H1 (cell line): Measurements from ENCODE around the gene CHFR. TPM values are rescaled to one million over a fixed set of nuclear protein-coding genes. Genes with fewer than 3 reads are reported as not detected.

Experiments
- CTCF ChIA-PET: fragments of 300-600 bp; sonication (Branson Sonifier 250); formaldehyde crosslinking; loops from one replicate; lab custom pipeline; 2021; ENCODE audit not compliant: partially characterized antibody; lab: Charles Lee
- POLR2A ChIA-PET: fragments of 300-600 bp; sonication (Branson Sonifier 250); formaldehyde crosslinking; loops from one replicate; lab custom pipeline; 2021; ENCODE audit warnings: inconsistent platforms; ENCODE audit not compliant: partially characterized antibody; lab: Charles Lee
- DNase-seq, 2 experiments: peaks; one replicate each; pipeline versions ENCODE4 v3.0.0 to v3.0.0-alpha.2; 2010 to 2022; ENCODE audit warnings: low spot score in 2 of 2, low read depth in 1 of 2, mixed read lengths in 1 of 2
- FAIRE-seq: peaks from 2 replicates; lab custom pipeline; 2011; peaks lifted over from hg19 to GRCh38; lab: Jason Lieb, UNC
- H2AFZ ChIP-seq: 2 replicates; pipeline ENCODE4 v1.8.1; 2012; ENCODE audit warnings: low read length, inconsistent platforms
- H2AK5ac ChIP-seq: 2 replicates; pipeline ENCODE4 v1.6.1; 2013; ENCODE audit warnings: low read depth, low read length
- H2BK120ac ChIP-seq: replicated peaks from 2 replicates; pipeline ENCODE3; 2013; ENCODE audit warnings: low read depth, low read length, inconsistent platforms
- H2BK12ac ChIP-seq: 2 replicates; pipeline ENCODE4 v1.6.1; 2013; ENCODE audit warnings: low read depth, low read length
- H2BK15ac ChIP-seq: 2 replicates; pipeline ENCODE4 v1.6.1; 2013; ENCODE audit warnings: low read length
- H2BK20ac ChIP-seq: 2 replicates; pipeline ENCODE4 v1.6.1; 2013; ENCODE audit warnings: low read length
- H2BK5ac ChIP-seq: 2 replicates; pipeline ENCODE4 v1.6.1; 2013; ENCODE audit warnings: low read depth, low read length
- H3K14ac ChIP-seq: 2 replicates; pipeline ENCODE4 v1.6.1; 2013; ENCODE audit warnings: inconsistent platforms; ENCODE audit not compliant: insufficient read length
- H3K18ac ChIP-seq: 2 replicates; pipeline ENCODE4 v1.6.1; 2013; ENCODE audit warnings: low read length; ENCODE audit errors: extremely low read depth
- H3K23ac ChIP-seq: 2 replicates; pipeline ENCODE4 v1.6.1; 2013; ENCODE audit warnings: inconsistent platforms; ENCODE audit not compliant: insufficient read length
- H3K23me2 ChIP-seq: 2 replicates; pipeline ENCODE4 v1.6.1; 2013; ENCODE audit warnings: low read depth, low read length
- H3K27ac ChIP-seq: 2 replicates; pipeline ENCODE4 v1.6.1; 2011; ENCODE audit warnings: low read depth, low read length, inconsistent platforms
- H3K27me3 ChIP-seq, 4 experiments: replicated peaks in 1 of 4; 1 replicate in 1 of 4; 2 replicates in 3 of 4; pipeline versions ENCODE4 v1.6.1 to v1.8.1; 2011 to 2013; ENCODE audit warnings: low read length in 3 of 4, mild to moderate bottlenecking in 3 of 4, inconsistent platforms in 2 of 4, mixed read lengths in 2 of 4, moderate library complexity in 1 of 4; ENCODE audit not compliant: control insufficient read depth in 3 of 4, insufficient read depth in 3 of 4; ENCODE audit errors: extremely low read depth in 1 of 4
- H3K36me3 ChIP-seq, 4 experiments: 2 replicates each; pipeline versions ENCODE4 v1.6.1 to v1.8.1; 2011 to 2013; ENCODE audit warnings: mild to moderate bottlenecking in 4 of 4, low read length in 3 of 4, moderate library complexity in 2 of 4, control low read depth in 1 of 4, inconsistent platforms in 1 of 4; ENCODE audit not compliant: insufficient read depth in 4 of 4, control insufficient read depth in 2 of 4
- H3K4ac ChIP-seq: replicated peaks from 2 replicates; pipeline ENCODE3; 2013; ENCODE audit warnings: low read length, low read depth, mixed read lengths, inconsistent platforms; ENCODE audit not compliant: insufficient read length
- H3K4me1 ChIP-seq, 4 experiments: replicated peaks in 1 of 4; 1 replicate in 1 of 4; 2 replicates in 3 of 4; pipeline versions ENCODE4 v1.6.1 to v1.8.1; 2011 to 2013; ENCODE audit warnings: low read length in 3 of 4, inconsistent platforms in 2 of 4, mixed read lengths in 1 of 4; ENCODE audit not compliant: insufficient read depth in 4 of 4, control insufficient read depth in 3 of 4
- H3K4me2 ChIP-seq, 2 experiments: 2 replicates each; pipeline versions ENCODE4 v1.6.1 to v1.8.1; 2011 to 2013; ENCODE audit warnings: low read depth in 2 of 2, low read length in 2 of 2, control low read depth in 1 of 2, inconsistent platforms in 1 of 2, mild to moderate bottlenecking in 1 of 2; ENCODE audit not compliant: insufficient read depth in 1 of 2
- H3K4me3 ChIP-seq, 4 experiments: fragments of 200-600, 300-600 bp in 1 of 4; sonication (generic), shearing (Covaris generic), sonication (Bioruptor Twin) in 1 of 4; 2 replicates each; pipeline versions ENCODE4 v1.5.1 to v1.8.1; 2011 to 2016; ENCODE audit warnings: low read length in 4 of 4, low read depth in 3 of 4, control low read depth in 2 of 4, inconsistent platforms in 2 of 4, mild to moderate bottlenecking in 2 of 4, mixed read lengths in 1 of 4, moderate library complexity in 1 of 4; ENCODE audit not compliant: insufficient read depth in 2 of 4; ENCODE audit errors: extremely low read depth in 1 of 4
- H3K56ac ChIP-seq: replicated peaks from 2 replicates; pipeline ENCODE3; 2013; ENCODE audit warnings: low read depth, mild to moderate bottlenecking, mixed read lengths, low read length, inconsistent platforms; ENCODE audit not compliant: insufficient read length
- H3K79me1 ChIP-seq: 2 replicates; pipeline ENCODE4 v1.6.1; 2013; ENCODE audit warnings: low read depth, low read length, control low read depth
- H3K79me2 ChIP-seq, 2 experiments: 2 replicates each; pipeline versions ENCODE4 v1.6.1 to v1.8.1; 2012 to 2013; ENCODE audit warnings: low read length in 2 of 2, mild to moderate bottlenecking in 2 of 2, inconsistent platforms in 1 of 2; ENCODE audit not compliant: insufficient read depth in 2 of 2, control insufficient read depth in 1 of 2
- H3K9ac ChIP-seq, 4 experiments: replicated peaks in 1 of 4; 1 replicate in 1 of 4; 2 replicates in 3 of 4; pipeline versions ENCODE4 v1.6.1 to v1.8.1; 2011 to 2013; ENCODE audit warnings: low read depth in 3 of 4, low read length in 3 of 4, control low read depth in 2 of 4, mild to moderate bottlenecking in 2 of 4, moderate library complexity in 2 of 4, inconsistent platforms in 1 of 4; ENCODE audit errors: extremely low read depth in 1 of 4
- H3K9me3 ChIP-seq, 2 experiments: 2 replicates each; pipeline versions ENCODE4 v1.6.1 to v1.8.1; 2012 to 2013; ENCODE audit warnings: mild to moderate bottlenecking in 2 of 2, moderate library complexity in 2 of 2, control low read depth in 1 of 2, inconsistent platforms in 1 of 2, low read depth in 1 of 2, low read length in 1 of 2, mixed read lengths in 1 of 2; ENCODE audit not compliant: insufficient read depth in 2 of 2
- H4K20me1 ChIP-seq, 2 experiments: replicated peaks in 1 of 2; 2 replicates each; pipeline versions ENCODE3 to v1.8.1; 2011 to 2013; ENCODE audit warnings: inconsistent platforms in 2 of 2, low read length in 2 of 2, mild to moderate bottlenecking in 1 of 2; ENCODE audit not compliant: insufficient read depth in 2 of 2, control insufficient read depth in 1 of 2
- H4K5ac ChIP-seq: 2 replicates; pipeline ENCODE4 v1.6.1; 2013; ENCODE audit warnings: low read length, low read depth, mixed read lengths, inconsistent platforms; ENCODE audit not compliant: insufficient read length
- H4K8ac ChIP-seq: 2 replicates; pipeline ENCODE4 v1.8.0; 2013; ENCODE audit warnings: mild to moderate bottlenecking, moderate library complexity, low read length, inconsistent platforms; ENCODE audit not compliant: insufficient read depth; ENCODE audit errors: extremely low read depth
- H4K91ac ChIP-seq: replicated peaks from 2 replicates; pipeline ENCODE3; 2013; ENCODE audit warnings: low read length, mixed read lengths, inconsistent platforms; ENCODE audit not compliant: insufficient read length
- KDM1A ChIP-seq: fragments of 200-600, 300-600 bp; sonication (generic); IDR thresholded peaks from 2 replicates; pipeline ENCODE4 v1.7.1; 2016; ENCODE audit warnings: mild to moderate bottlenecking, low read length, borderline replicate concordance
- WGBS, 2 experiments: shearing (Covaris generic) in 1 of 2; methylation state at CpG; one replicate each; pipeline versions ENCODE4 v1.1.6 to v1.1.7; 2013 to 2015; ENCODE audit warnings: low lambda C conversion rate in 2 of 2, mixed read lengths in 2 of 2, inconsistent platforms in 1 of 2, low coverage in 1 of 2, missing lambda C conversion rate in 1 of 2; ENCODE audit not compliant: insufficient replicate concordance in 2 of 2, insufficient coverage in 1 of 2, insufficient read length in 1 of 2; ENCODE audit errors: extremely low coverage in 1 of 2, missing lambda C conversion rate in 1 of 2; 5-methylcytosine and 5-hydroxymethylcytosine counted together
- polyA plus RNA-seq, 7 experiments: library from polyadenylated mRNA; depleted of rRNA in 3 of 7; stranded (reverse) in 5 of 7; unstranded in 2 of 7; fragments of >200 nt in 5 of 7; fragments of 200-250 nt in 2 of 7; gene quantifications; 1 replicate in 5 of 7; 2 replicates in 1 of 7; 4 replicates in 1 of 7; pipeline versions ENCODE4 v1.2.1 to v1.2.3, GENCODE V29; 2011 to 2013; ENCODE audit warnings: missing spikeins in 2 of 7, mixed read lengths in 2 of 7
- total RNA-seq: library from RNA; stranded (reverse); fragmentation: NEBNext Ultra II Directional; extraction: Animal tissue kit (Norgen Biotek cat#: 25700); gene quantifications from 2 replicates; pipeline ENCODE4 v1.2.1, GENCODE V29; 2021

Gene CHFR
- total and polyA plus RNA-seq, 2 of the 8 experiments (the other 6 are each of a cell fraction or from before 2014, with no cell fraction given), result 31.4 to 44.6 TPM

GRCh38 chr12:132840536-132840935 is 46.9 kb downstream of the CHFR start:
- H3K4me2 ChIP-seq, result no peak overlapping the region
- no peaks in the 10 kb centered on the region for H3K4me1 ChIP-seq
- H3K4me3 ChIP-seq, result no peak overlapping the region
- H4K5ac ChIP-seq, result no peak overlapping the region
- H4K20me1 ChIP-seq, result peaks cover 1 to 2% of the 10 kb centered on the region in 2 experiments
- H4K91ac ChIP-seq, result no peak overlapping the region
- H2AK5ac ChIP-seq, result no peak overlapping the region
- no peak overlapping the region for H3K9ac ChIP-seq
- no peak overlapping the region for H3K18ac ChIP-seq
- H3K23me2 ChIP-seq, result no peaks in the 10 kb centered on the region
- no peak overlapping the region for H2BK5ac ChIP-seq
- no peak overlapping the region for H3K27ac ChIP-seq
- no peak overlapping the region for H3K56ac ChIP-seq
- CTCF ChIA-PET, result no interaction called here
- POLR2A ChIA-PET, result interaction anchor here (1.3 kb wide), 1 partner anchor 13 kb away, joined by 3 read pairs; no protein-coding TSS in a partner anchor
- no peak overlapping the region for H3K23ac ChIP-seq
- WGBS, 2 experiments, result 98% methylated on average over 16 of the region's 20 CpGs; no CpG with 5 or more reads in 1 of the 2 experiments
- H3K27me3 ChIP-seq, result no peaks in the 10 kb centered on the region
- no peak for TF ChIP-seq KDM1A
- TF ChIP-seq, all 59 proteins: peak for 0
- no peaks in the 10 kb centered on the region for H3K79me2 ChIP-seq
- H2AFZ ChIP-seq, result no peak overlapping the region
- DNase-seq (no peak), FAIRE-seq (no peak)
- no peak overlapping the region for H2BK120ac ChIP-seq
- no peak overlapping the region for H2BK15ac ChIP-seq
- no peaks in the 10 kb centered on the region for H3K9me3 ChIP-seq
- H2BK12ac ChIP-seq, result no peak overlapping the region
- H3K4ac ChIP-seq, result no peak overlapping the region
- H3K14ac ChIP-seq, result no peak overlapping the region
- peaks cover 4 to 42% (median 11%) of the 10 kb centered on the region in 4 experiments; a peak in 7 of 8 replicates for H3K36me3 ChIP-seq
- H2BK20ac ChIP-seq, result no peak overlapping the region
- H3K79me1 ChIP-seq, result no peaks in the 10 kb centered on the region
- no peak overlapping the region for H4K8ac ChIP-seq
